ENCODE measurements around the gene CLDN8. TPM values are rescaled to one million over a fixed set of nuclear protein-coding genes. Genes with fewer than 3 reads are reported as not detected.

Gene CLDN8
- polyA plus RNA-seq, 1 donor (not counting 4 experiments of a cell fraction or from before 2014, with no cell fraction given), result 0.07 TPM

DNA sequence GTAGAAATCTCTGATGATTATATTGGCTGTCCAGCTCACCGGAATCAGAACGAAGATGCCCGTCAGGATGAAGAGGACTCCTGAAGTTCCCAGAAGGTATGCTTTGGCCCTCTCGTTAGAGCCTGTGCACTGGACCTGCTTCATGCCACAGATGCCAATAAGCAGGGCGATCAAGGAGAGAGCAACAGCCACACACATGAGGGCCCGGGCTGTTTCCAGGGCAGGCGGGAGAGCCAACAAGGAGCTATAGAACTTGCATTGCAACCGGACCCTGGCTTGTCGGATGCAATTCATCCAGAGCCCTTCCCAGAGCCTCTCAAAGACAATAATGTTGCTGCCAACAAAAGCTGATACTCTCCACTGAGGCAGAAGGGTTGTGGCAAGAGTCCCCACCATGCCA, 49.7 kb downstream of the CLDN8 start:
- Histone ChIP-seq H4K20me1 (ENCODE audit: control insufficient read depth, extremely low read depth, insufficient read depth, low read length) (no peaks in the 10 kb centered on the region), H2AFZ (ENCODE audit: control insufficient read depth, low read length) (no peak overlapping the region), H3K9ac (ENCODE audit: control insufficient read depth, extremely low read depth, insufficient read depth, low read length) (no peak overlapping the region), H3K9me1 (ENCODE audit: control insufficient read depth, extremely low read depth, insufficient read depth, low read length) (no peaks in the 10 kb centered on the region), H3K27me3 (ENCODE audit: control insufficient read depth, extremely low read depth, insufficient read depth, low read length) (no peaks in the 10 kb centered on the region), H3K27ac (ENCODE audit: control insufficient read depth, insufficient read depth, low read length) (no peak overlapping the region), H3K4me3 (ENCODE audit: control insufficient read depth in 2 of 3, extremely low read depth in 1 of 3, insufficient read depth in 2 of 3, low read depth in 1 of 3, low read length in 3 of 3) (no peak overlapping the region), H3K79me2 (ENCODE audit: control insufficient read depth, insufficient read depth, low read length) (no peaks in the 10 kb centered on the region), H3K4me1 (ENCODE audit: control insufficient read depth, extremely low read depth, insufficient read depth, low read length) (peaks cover 11% of the 10 kb centered on the region), H3K4me2 (ENCODE audit: control insufficient read depth, extremely low read depth, insufficient read depth, low read depth, low read length) (no peak overlapping the region), H3K36me3 (ENCODE audit: control insufficient read depth in 2 of 2, extremely low read depth in 1 of 2, insufficient read depth in 2 of 2, low read length in 2 of 2) (no peaks in the 10 kb centered on the region), H3K9me3 (ENCODE audit: control insufficient read depth, low read depth, low read length) (no peaks in the 10 kb centered on the region)
- dilution Hi-C loops (cut with MboI; ENCODE audit: extremely low pct_ligation_motif_present, low sequenced_read_pairs), result no loop called here
- DNase-seq (ENCODE audit: low read depth, low spot score) (no peak), FAIRE-seq (no peak)
- TF ChIP-seq, protein P1, sequence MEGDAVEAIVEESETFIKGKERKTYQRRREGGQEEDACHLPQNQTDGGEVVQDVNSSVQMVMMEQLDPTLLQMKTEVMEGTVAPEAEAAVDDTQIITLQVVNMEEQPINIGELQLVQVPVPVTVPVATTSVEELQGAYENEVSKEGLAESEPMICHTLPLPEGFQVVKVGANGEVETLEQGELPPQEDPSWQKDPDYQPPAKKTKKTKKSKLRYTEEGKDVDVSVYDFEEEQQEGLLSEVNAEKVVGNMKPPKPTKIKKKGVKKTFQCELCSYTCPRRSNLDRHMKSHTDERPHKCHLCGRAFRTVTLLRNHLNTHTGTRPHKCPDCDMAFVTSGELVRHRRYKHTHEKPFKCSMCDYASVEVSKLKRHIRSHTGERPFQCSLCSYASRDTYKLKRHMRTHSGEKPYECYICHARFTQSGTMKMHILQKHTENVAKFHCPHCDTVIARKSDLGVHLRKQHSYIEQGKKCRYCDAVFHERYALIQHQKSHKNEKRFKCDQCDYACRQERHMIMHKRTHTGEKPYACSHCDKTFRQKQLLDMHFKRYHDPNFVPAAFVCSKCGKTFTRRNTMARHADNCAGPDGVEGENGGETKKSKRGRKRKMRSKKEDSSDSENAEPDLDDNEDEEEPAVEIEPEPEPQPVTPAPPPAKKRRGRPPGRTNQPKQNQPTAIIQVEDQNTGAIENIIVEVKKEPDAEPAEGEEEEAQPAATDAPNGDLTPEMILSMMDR (optimal IDR thresholded peaks at IDR 0.05 in 1 of 3, IDR thresholded peaks at IDR 0.05 in 1 of 3, conservative IDR thresholded peaks at IDR 0.05 in 1 of 3; ENCODE audit: extremely low read depth in 1 of 3, insufficient read depth in 2 of 3, low read length in 3 of 3), result no peak
- TF ChIP-seq EZH2 (IDR thresholded peaks at IDR 0.05; ENCODE audit: low read length), result no peak

DNA sequence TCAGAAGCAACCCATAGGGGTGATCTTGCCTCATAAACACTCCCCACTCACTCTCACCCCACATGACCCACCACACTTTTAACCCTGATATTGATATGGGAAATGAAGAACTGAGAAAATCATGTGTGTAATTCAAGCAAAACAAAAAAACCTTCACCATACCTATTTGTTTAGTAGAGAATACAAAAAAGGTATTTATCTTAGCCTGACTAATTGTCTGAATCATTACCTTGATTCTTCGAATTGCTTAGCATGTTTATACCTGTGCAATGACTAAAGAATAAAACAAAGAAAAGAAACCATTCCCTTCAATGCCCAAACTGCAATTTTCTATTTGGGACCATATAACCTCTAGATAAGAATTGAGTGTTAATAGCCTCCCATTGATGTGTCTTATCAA, 51.1 kb downstream of the CLDN8 start:
- H3K4me2 ChIP-seq (ENCODE audit: control insufficient read depth, extremely low read depth, insufficient read depth, low read depth, low read length), result peak overlapping the region; percentile 52
- peak overlapping the region; percentile 60 for H3K27ac ChIP-seq (ENCODE audit: control insufficient read depth, insufficient read depth, low read length)
- DNase-seq (ENCODE audit: low read depth, low spot score), result no peak
- no peak overlapping the region for H3K4me3 ChIP-seq (ENCODE audit: control insufficient read depth in 2 of 3, extremely low read depth in 1 of 3, insufficient read depth in 2 of 3, low read depth in 1 of 3, low read length in 3 of 3)
- H3K36me3 ChIP-seq (ENCODE audit: control insufficient read depth in 2 of 2, extremely low read depth in 1 of 2, insufficient read depth in 2 of 2, low read length in 2 of 2), result no peaks in the 10 kb centered on the region
- peak overlapping the region; percentile 32 for H2AFZ ChIP-seq (ENCODE audit: control insufficient read depth, low read length)
- dilution Hi-C loops (cut with MboI; ENCODE audit: extremely low pct_ligation_motif_present, low sequenced_read_pairs), result no loop called here
- H3K4me1 ChIP-seq (ENCODE audit: control insufficient read depth, extremely low read depth, insufficient read depth, low read length), result peaks cover 11% of the 10 kb centered on the region
- no peaks in the 10 kb centered on the region for H3K79me2 ChIP-seq (ENCODE audit: control insufficient read depth, insufficient read depth, low read length)
- no peaks in the 10 kb centered on the region for H3K9me3 ChIP-seq (ENCODE audit: control insufficient read depth, low read depth, low read length)
- peak; percentile 49 for FAIRE-seq
- TF ChIP-seq, protein P1 (optimal IDR thresholded peaks at IDR 0.05 in 1 of 3, IDR thresholded peaks at IDR 0.05 in 1 of 3, conservative IDR thresholded peaks at IDR 0.05 in 1 of 3; ENCODE audit: extremely low read depth in 1 of 3, insufficient read depth in 2 of 3, low read length in 3 of 3), result no peak
- TF ChIP-seq EZH2 (IDR thresholded peaks at IDR 0.05; ENCODE audit: low read length), result no peak
- peak overlapping the region; percentile 13 for H3K9ac ChIP-seq (ENCODE audit: control insufficient read depth, extremely low read depth, insufficient read depth, low read length)
- no peaks in the 10 kb centered on the region for H3K9me1 ChIP-seq (ENCODE audit: control insufficient read depth, extremely low read depth, insufficient read depth, low read length)
- H4K20me1 ChIP-seq (ENCODE audit: control insufficient read depth, extremely low read depth, insufficient read depth, low read length), result no peaks in the 10 kb centered on the region
- no peaks in the 10 kb centered on the region for H3K27me3 ChIP-seq (ENCODE audit: control insufficient read depth, extremely low read depth, insufficient read depth, low read length)

Other genes with a start within 250 kb of the CLDN8 start
- 0.16 to 0.28 TPM in 2 of 3 replicates, not detected in the other for gene CLDN17, start 49.3 kb downstream of the CLDN8 start, polyA plus RNA-seq
- gene KRTAP24-1, start 66.9 kb upstream of the CLDN8 start, polyA plus RNA-seq, result not detected in 3 replicates
- gene KRTAP25-1, start 73.4 kb upstream of the CLDN8 start, polyA plus RNA-seq, result not detected in 3 replicates
- gene KRTAP26-1, start 104.2 kb upstream of the CLDN8 start, polyA plus RNA-seq, result not detected in 3 replicates
- not detected in 3 replicates for gene KRTAP27-1, start 121.6 kb upstream of the CLDN8 start, polyA plus RNA-seq
- gene KRTAP23-1, start 132.5 kb upstream of the CLDN8 start, polyA plus RNA-seq, result not detected in 3 replicates
- not detected in 3 replicates for gene KRTAP13-2, start 156.2 kb upstream of the CLDN8 start, polyA plus RNA-seq
- gene KRTAP13-1, start 179.9 kb upstream of the CLDN8 start, polyA plus RNA-seq, result not detected in 3 replicates
- gene KRTAP13-3, start 209.8 kb upstream of the CLDN8 start, polyA plus RNA-seq, result not detected in 3 replicates
- gene KRTAP13-4, start 214.1 kb upstream of the CLDN8 start, polyA plus RNA-seq, result not detected in 3 replicates
- gene KRTAP15-1, start 224.2 kb upstream of the CLDN8 start, polyA plus RNA-seq, result not detected in 3 replicates

Data from keratinocyte (primary cell).